Measurements from ENCODE around the gene KLRD1.

Gene KLRD1, protein sequence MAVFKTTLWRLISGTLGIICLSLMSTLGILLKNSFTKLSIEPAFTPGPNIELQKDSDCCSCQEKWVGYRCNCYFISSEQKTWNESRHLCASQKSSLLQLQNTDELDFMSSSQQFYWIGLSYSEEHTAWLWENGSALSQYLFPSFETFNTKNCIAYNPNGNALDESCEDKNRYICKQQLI

DNA sequence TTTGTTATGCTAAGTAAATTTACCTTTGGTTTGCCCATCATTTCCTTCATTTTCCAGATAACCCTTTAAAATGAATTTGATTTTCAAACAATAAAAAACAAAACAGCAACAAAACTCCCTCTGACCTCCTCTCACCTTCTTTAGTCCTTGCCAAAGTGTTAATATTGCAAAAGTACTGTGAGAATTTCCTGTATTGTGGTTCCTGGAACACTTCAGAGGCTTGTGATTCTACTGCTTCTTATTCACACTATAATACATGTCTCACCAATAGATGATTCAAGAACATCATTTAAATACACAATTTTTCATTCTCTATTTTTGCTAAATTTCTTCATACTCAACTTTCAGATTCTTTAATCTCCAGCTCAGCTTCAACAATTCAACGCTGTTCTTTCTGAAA, at the start of gene KLRD1:
KLRD1 (plus strand) TSS at position 241 of the 400 bp plus-strand sequence. CDS start 208 bp downstream, outside the sequence.
- peak within 1 kb of the TSS; percentile 48 to 52 for H3K4me3 Mint-ChIP-seq

DNA sequence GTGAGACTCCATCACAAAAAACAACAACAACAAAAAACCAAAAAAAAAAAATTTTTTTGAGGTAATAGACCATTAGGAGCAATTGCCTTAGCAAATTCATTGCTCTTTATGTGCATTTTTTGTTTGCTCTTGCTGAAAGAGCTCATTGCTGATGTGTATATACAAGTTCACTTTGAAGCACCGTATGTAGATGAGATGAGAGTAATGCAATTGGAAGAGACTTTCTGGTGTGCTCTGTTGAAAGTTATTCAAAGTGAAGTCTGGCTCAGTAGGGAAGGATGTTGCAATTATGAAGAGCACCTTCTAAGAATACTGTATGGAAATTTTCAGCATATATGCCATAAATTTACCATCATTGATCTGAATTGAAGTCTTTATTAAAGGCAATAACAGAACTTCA, 46.7 kb upstream of the KLRD1 start:
- DNase-seq, result no peak
- ATAC-seq, result no peak
- no peak overlapping the region for H3K27ac Mint-ChIP-seq
- H3K27me3 Mint-ChIP-seq, result no peaks in the 10 kb centered on the region
- peaks cover 12 to 15% of the 10 kb centered on the region in 2 donors for H3K9me3 Mint-ChIP-seq
- no peak overlapping the region for H3K4me3 Mint-ChIP-seq
- no peaks in the 10 kb centered on the region for H3K4me1 Mint-ChIP-seq

More for the DNA sequence above, at the start of gene KLRD1:
- peaks cover 8 to 10% of the 10 kb centered on the region in 2 donors for H3K9me3 Mint-ChIP-seq
- ATAC-seq (no peak), DNase-seq (no peak)
- no peak within 1 kb of the TSS for H3K27ac Mint-ChIP-seq
- H3K27me3 Mint-ChIP-seq, result no peaks in the 10 kb centered on the region
- peaks cover 56% of the 10 kb centered on the region for H3K4me1 Mint-ChIP-seq

DNA sequence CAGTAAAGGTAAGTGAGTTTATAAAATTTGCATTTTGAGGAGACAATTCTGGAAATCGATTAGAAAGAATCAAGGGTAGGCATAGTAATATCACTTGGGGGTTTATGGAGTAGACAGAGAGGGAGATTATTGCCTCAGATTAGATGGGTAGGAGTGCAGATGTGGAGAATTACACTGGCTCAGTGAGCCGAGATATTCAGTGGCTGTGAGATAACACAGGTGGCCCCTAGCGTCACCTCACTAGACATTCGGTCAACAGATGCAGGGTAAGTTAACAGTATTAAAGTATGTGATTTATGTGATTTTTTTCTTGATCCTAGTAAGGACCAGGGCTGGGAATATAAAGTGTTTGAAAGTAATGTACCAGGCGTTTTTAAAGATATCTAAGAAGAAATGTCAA, 39.6 kb upstream of the KLRD1 start:
- H3K4me1 Mint-ChIP-seq, result no peaks in the 10 kb centered on the region
- ATAC-seq (no peak), DNase-seq (no peak)
- H3K4me3 Mint-ChIP-seq, result no peak overlapping the region
- H3K27ac Mint-ChIP-seq, result no peak overlapping the region
- no peaks in the 10 kb centered on the region for H3K9me3 Mint-ChIP-seq
- H3K27me3 Mint-ChIP-seq, result no peaks in the 10 kb centered on the region

DNA sequence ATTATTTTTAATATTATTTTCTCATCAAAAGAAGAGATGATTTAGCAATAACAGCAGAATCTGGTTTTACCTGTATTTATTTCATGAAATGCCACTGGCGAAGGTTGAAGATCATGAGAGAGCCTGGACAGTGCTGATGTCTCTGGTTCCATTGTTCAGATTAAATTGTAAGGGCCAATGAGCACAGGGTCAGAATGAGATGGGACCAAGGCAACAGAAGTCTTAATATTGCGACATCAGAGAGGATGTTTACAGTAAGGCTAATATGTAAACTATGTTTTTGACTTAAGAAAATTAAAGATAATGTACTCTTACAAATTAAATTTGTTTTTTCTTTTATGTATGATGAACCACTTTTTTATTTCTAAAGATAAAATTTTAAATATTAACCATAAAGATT, 35.2 kb upstream of the KLRD1 start:
- peaks cover 12% of the 10 kb centered on the region for H3K4me1 Mint-ChIP-seq
- DNase-seq (no peak), ATAC-seq (no peak)
- H3K4me3 Mint-ChIP-seq, result no peak overlapping the region
- H3K27ac Mint-ChIP-seq, result no peak overlapping the region
- H3K27me3 Mint-ChIP-seq, result no peaks in the 10 kb centered on the region
- peaks cover 4 to 8% of the 10 kb centered on the region in 2 donors for H3K9me3 Mint-ChIP-seq

DNA sequence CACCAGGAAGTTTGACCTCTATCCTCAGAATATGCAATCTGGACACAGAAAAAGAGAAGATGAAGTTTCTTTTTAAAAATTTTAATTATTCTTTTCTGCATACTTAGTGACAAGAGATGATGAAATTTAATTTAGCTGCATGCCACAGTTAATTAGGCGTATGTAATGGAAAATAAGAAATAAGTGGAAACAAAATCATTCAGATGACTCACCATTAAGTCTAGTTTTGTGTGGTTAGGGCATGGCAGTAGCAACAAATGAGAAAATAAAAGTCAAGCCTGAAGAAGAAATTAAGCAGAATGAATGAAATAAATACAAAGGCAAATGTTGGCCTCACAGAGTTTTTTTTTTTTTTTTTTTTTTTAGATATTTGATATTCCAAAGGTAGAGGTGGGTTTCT, 30.9 kb upstream of the KLRD1 start:
- Mint-ChIP-seq H3K4me1 (peaks cover 37% of the 10 kb centered on the region), H3K4me3 (no peak overlapping the region), H3K9me3 (peaks cover 4 to 15% of the 10 kb centered on the region in 2 donors), H3K27ac (peak overlapping the region; percentile 62 to 98), H3K27me3 (peaks cover 8% of the 10 kb centered on the region)
- DNase-seq (no peak), ATAC-seq (peak; percentile 61)

DNA sequence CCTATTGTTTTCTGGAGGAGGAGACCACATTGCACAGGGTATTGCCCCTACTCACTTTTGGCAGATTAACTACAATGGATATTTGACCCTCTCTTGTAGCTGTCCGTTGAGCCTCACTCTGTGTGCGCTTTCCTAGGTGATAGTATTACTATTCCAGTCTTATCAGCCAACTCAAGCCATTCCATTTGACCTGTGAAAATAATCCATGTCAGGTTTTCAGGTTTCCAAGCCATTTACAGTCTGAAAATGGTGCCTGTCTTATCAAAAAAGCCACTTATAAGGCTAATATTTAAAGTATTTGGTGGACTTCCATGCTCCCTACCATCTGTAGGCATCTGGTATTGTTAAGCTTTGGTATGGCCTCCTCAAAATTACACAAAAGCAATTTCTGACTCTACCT, 29.6 kb upstream of the KLRD1 start:
- Mint-ChIP-seq H3K27me3 (peaks cover 8% of the 10 kb centered on the region), H3K4me3 (no peak overlapping the region), H3K9me3 (peaks cover 4 to 15% of the 10 kb centered on the region in 2 donors), H3K4me1 (peaks cover 37% of the 10 kb centered on the region), H3K27ac (no peak overlapping the region)
- DNase-seq, result no peak
- no peak for ATAC-seq

DNA sequence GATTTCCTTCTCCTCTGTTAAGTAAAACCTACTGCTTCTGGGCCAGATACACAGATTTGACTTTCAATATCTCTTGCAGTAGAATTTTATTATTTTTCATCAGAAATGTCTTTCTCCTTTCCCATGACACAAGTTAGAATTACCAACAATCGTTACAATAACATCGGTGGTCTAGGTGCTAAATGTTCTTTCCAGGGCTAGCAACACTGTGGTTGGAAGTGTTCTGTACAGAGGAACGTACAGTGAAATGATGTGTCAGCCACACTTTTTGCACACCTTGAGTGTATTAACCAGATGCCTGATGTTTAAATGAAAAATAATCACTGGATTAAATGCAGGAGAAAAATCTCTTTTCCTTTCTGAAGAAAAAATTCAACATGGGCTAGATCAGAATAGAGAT, 27.7 kb upstream of the KLRD1 start:
- H3K9me3 Mint-ChIP-seq, result peaks cover 4 to 12% of the 10 kb centered on the region in 2 donors
- no peak for ATAC-seq
- peaks cover 37% of the 10 kb centered on the region for H3K4me1 Mint-ChIP-seq
- DNase-seq, result no peak
- peaks cover 8% of the 10 kb centered on the region for H3K27me3 Mint-ChIP-seq
- no peak overlapping the region for H3K27ac Mint-ChIP-seq
- H3K4me3 Mint-ChIP-seq, result peak overlapping the region in 1 of 2 donors; percentile 8

DNA sequence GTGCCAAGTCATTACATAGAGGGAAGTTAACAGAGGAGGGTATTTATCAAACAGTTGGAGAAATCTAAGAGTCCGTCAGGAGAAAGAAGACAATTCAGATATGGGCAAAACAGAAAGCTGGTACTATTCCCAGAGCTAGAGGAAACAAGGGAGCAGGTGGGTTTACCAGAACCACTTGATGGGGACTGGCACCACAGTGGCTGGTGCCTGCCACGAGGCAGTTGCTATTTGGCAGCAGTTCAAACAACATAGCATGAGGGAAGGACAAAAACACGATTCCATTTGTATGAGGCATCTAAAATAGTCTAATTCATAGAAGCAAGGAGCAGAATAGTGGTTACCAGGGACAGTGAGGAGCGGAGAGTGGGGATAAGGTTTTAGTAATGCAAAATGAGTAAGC, 24.6 kb upstream of the KLRD1 start:
- H3K4me1 Mint-ChIP-seq, result peaks cover 38% of the 10 kb centered on the region
- no peak overlapping the region for H3K27ac Mint-ChIP-seq
- DNase-seq, result no peak
- peaks cover 7 to 8% of the 10 kb centered on the region in 2 donors for H3K9me3 Mint-ChIP-seq
- ATAC-seq, result no peak
- H3K4me3 Mint-ChIP-seq, result no peak overlapping the region
- H3K27me3 Mint-ChIP-seq, result peaks cover 8% of the 10 kb centered on the region

DNA sequence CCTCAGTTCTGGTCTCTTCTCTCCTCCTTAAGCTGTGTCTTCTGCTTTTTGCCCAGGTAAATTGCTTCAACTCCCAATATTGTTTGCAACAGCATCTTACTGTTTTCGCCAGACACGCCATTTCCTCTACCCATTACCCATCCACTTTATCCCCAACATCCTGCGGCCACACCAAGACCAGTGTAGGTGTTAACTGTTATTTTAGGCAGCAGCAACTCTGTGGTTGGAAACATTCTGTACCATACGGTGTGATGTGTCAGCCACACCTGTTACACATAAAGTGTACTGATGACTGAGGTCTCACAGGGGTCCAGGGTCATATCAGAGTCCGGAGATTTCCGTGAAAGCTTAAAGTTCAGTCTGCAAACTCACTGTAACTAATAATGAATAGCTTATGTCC, 21.8 kb upstream of the KLRD1 start:
- ATAC-seq, result peak; percentile 95
- Mint-ChIP-seq H3K9me3 (peaks cover 4 to 8% of the 10 kb centered on the region in 2 donors), H3K4me3 (peak overlapping the region in 1 of 2 donors; percentile 9), H3K27ac (peak overlapping the region in 1 of 2 donors; percentile 20), H3K4me1 (peaks cover 28% of the 10 kb centered on the region), H3K27me3 (peaks cover 4% of the 10 kb centered on the region)
- peak; percentile 47 to 52 for DNase-seq

DNA sequence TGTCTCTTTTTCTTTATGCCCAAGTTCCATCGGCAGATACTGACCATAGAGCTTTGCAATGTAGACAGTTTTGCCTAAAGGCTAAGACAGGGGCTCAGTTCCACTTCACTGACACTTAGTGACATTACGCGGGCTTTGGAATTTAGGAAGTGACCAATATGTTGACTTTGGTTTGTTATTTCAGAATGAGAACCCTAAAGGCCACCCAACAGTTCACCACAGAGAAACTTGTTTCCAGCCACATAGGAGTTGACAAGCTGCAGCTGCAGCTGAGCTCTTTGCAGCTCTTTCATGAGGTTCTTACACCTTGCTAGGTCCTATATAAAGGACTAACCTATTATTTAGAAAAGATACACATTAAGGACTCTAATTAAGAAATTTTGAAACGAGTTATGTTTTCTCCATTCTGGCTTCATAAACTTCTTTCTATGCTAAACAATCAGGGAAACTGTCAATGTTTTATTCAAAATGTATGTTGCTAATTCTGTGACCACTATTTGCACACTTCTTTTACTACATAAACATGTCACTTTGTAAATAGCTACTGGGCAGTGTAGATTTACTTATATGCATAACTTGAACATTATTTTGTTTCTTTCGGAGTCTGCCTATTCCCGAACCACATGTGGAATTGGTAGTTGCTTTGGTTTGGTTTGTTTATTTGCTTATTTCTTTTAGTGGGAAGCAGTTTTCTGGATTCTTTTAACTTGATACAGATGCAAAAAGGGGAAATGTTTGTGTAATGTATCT, 18.5 kb upstream of the KLRD1 start:
- peak; percentile 27 to 38 for DNase-seq
- H3K27me3 Mint-ChIP-seq, result no peaks in the 10 kb centered on the region
- peaks cover 59% of the 10 kb centered on the region for H3K4me1 Mint-ChIP-seq
- no peak overlapping the region for H3K4me3 Mint-ChIP-seq
- no peak overlapping the region for H3K27ac Mint-ChIP-seq
- peaks cover 10 to 14% of the 10 kb centered on the region in 2 donors for H3K9me3 Mint-ChIP-seq
- peak; percentile 65 for ATAC-seq

DNA sequence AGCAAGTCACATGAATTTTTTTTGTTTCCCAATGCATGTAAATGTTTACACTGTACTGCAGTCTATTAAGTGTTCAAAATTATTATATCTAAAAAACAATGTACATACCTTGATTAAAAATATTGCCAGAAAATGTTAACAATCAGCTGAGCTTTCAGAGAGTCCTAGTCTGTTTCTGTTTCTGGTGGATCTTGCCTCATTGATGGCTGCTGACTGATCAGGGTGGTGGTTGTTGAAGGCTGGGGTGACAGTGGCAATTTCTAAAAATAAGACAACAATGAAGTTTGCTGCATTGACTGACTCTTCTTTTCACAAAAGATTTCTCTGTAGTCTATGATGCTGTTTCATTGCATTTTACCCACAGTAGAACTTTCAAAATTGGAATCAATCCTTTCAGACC, 16.6 kb upstream of the KLRD1 start:
- H3K27ac Mint-ChIP-seq, result peak overlapping the region in 1 of 2 donors; percentile 82
- H3K4me3 Mint-ChIP-seq, result no peak overlapping the region
- H3K9me3 Mint-ChIP-seq, result peaks cover 6 to 10% of the 10 kb centered on the region in 2 donors
- peaks cover 60% of the 10 kb centered on the region for H3K4me1 Mint-ChIP-seq
- no peak for ATAC-seq
- DNase-seq, result no peak
- no peaks in the 10 kb centered on the region for H3K27me3 Mint-ChIP-seq

DNA sequence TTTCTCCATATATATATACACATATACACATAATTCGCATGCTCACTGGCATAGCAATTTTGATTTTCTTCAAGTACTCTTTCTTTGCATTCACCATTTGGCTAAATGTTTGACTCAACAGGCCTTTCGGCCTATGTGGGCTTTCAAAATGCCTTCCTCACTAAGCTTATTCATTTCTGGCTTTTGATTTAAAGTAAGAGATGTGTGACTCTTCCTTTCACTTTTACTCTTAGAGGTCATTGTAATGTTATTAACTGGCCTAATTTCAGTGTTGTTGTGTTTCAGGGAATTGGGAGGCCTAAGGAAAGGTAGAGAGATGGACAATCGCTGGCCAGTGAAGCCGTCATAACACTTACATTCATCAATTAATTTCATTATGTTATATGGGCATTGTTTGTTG, 14.5 kb upstream of the KLRD1 start:
- H3K9me3 Mint-ChIP-seq, result peaks cover 6 to 10% of the 10 kb centered on the region in 2 donors
- H3K4me1 Mint-ChIP-seq, result peaks cover 72% of the 10 kb centered on the region
- H3K4me3 Mint-ChIP-seq, result peak overlapping the region; percentile 50 to 55
- ATAC-seq (peak; percentile 87), DNase-seq (peak in 1 of 2 donors; percentile 55)
- no peaks in the 10 kb centered on the region for H3K27me3 Mint-ChIP-seq
- peak overlapping the region; percentile 82 to 93 for H3K27ac Mint-ChIP-seq

DNA sequence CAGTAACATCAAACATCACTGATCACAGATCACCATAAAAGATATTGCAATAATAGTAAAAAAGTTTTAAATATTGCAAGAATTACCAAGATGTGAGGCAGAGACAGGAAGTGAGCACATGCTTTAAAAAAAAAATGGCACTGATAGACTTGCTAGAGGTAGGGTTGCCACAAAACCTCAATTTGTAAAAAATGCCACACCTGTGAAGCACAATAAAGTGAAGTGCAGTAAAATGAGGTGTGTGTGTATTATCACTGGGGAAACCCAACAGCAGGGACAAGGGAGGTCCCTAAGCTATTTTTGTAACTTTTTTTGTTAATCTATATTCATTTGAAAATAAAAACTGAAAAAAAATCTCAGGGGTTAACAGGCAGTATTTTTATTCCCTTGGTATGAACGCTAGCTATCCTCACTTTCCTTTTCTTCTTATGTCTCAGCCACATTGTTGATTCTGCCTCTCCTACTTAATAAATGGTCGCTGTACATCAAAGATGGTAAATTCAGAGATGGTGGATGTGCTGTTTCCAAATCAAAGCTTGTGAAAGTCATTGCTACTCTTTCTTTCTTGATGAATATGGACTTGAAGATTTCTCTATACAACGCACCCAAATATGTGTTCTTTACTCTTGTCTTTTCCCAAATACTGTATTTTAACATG, 14.0 kb upstream of the KLRD1 start:
- ATAC-seq (peak; percentile 84), DNase-seq (peak in 1 of 2 donors; percentile 28)
- Mint-ChIP-seq H3K9me3 (peaks cover 6 to 10% of the 10 kb centered on the region in 2 donors), H3K4me1 (peaks cover 71% of the 10 kb centered on the region), H3K4me3 (peak overlapping the region; percentile 49 to 64), H3K27ac (peak overlapping the region; percentile 82 to 93), H3K27me3 (no peaks in the 10 kb centered on the region)

DNA sequence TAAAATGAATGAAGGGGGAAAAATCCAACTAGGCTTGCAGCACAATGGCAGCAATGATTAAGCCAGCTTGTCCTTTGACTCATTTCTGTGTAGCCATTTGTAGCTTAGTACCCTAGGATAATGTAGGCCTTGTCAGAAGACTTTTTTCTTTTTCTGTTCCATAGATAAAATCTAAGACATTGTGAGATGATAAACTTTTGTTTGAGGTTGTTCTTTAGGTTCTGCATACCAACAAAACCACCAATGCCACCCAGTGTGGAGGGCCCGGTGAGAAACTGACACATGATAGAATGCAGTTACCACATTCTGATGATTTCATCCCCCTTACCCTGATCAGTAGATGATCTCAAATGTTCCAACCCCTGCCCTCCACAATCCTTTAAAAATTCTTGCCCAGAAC, 6.6 kb upstream of the KLRD1 start:
- Mint-ChIP-seq H3K9me3 (peaks cover 8 to 10% of the 10 kb centered on the region in 2 donors), H3K27ac (peak overlapping the region in 1 of 2 donors; percentile 62), H3K4me3 (peak overlapping the region; percentile 41 to 49), H3K27me3 (no peaks in the 10 kb centered on the region), H3K4me1 (peaks cover 72% of the 10 kb centered on the region)
- ATAC-seq (peak; percentile 48), DNase-seq (peak in 1 of 2 donors; percentile 66)

DNA sequence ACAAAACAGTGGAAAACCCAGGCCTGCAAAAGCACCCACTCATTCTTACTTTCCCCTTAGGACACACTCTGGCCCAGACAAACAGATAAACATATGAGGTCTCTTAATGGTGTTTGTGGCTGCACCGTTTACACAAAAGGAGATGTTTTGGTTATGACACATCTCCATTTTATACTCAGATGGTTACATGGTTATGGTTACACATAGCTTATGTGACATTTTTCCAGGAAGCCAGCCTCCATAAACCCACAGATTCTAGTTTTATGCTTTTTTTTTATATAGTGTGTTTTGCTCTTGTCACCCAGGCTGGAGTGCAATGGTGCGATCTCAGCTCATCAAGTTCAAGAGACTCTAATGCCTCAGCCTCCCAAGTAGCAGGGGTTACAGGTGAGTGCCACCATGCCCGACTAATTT, 3.5 kb upstream of the KLRD1 start:
- Mint-ChIP-seq H3K4me1 (peaks cover 80% of the 10 kb centered on the region), H3K4me3 (no peak overlapping the region), H3K9me3 (peaks cover 8 to 10% of the 10 kb centered on the region in 2 donors), H3K27me3 (no peaks in the 10 kb centered on the region), H3K27ac (peak overlapping the region in 1 of 2 donors; percentile 67)
- ATAC-seq (peak; percentile 96), DNase-seq (peak; percentile 65 to 81)

DNA sequence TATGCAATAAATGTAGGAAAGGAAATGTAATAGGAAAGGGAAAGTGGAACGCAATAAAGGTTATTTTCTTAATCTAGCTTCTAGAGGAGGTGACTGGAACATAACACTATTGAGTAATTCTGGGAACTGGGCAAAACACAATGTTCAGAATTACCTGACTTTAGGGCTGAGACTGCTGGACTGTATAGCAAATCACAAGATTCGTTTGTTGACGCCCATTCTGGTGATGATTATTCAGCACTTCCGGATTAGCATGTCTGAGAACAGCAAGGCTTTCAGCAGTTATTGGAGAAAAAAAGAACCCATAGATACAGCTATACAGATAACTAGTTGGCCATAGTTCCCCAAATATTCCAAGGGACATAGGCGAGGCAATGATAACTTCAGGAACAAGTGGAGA, 2.3 kb upstream of the KLRD1 start:
- no peak overlapping the region for H3K4me3 Mint-ChIP-seq

More for the DNA sequence above, 2.3 kb upstream of the KLRD1 start:
- DNase-seq, result no peak
- Mint-ChIP-seq H3K4me1 (peaks cover 79% of the 10 kb centered on the region), H3K9me3 (peaks cover 8 to 10% of the 10 kb centered on the region in 2 donors), H3K27ac (peak overlapping the region in 1 of 2 donors; percentile 69), H3K27me3 (no peaks in the 10 kb centered on the region)
- ATAC-seq, result no peak

Measured in stimulated activated naive CD8-positive, alpha-beta T cell treated with anti-CD3 and anti-CD28 coated beads, Interleukin-15, amount 100 ng/mL, for 72 hours (primary cell).